OCI-LY7 (cell line): ENCODE measurements around the gene PLXNA4.

Experiments used
- CTCF ChIP-seq: fragments of 200-600 bp; sonication (generic); conservative IDR thresholded peaks from 2 replicates; pipeline ENCODE4 v1.5.1; 2014; ENCODE audit warnings: mild to moderate bottlenecking, antibody characterized with exemption, low read length, moderate library complexity, mixed read lengths
- EZH2phosphoT487 ChIP-seq: fragments of 200-600 bp; sonication (generic); IDR thresholded peaks from 2 replicates; pipeline ENCODE4 v1.6.1; 2018; ENCODE audit warnings: low read depth, borderline replicate concordance, mild to moderate bottlenecking, mixed run types, antibody characterized with exemption, low read length, moderate library complexity, mixed read lengths

GRCh38 chr7:132446666-132447278 lies 129.5 kb downstream of the PLXNA4 start:
- TF ChIP-seq CTCF (no peak), EZH2phosphoT487 (no peak)
